ENCODE measurements around the gene VWA8.

GRCh38 chr13:41802684-41803444 is 158.0 kb downstream of the VWA8 start:
- TF ChIP-seq CTCF (IDR thresholded peaks at IDR 0.05) (no peak), POLR2AphosphoS5 (IDR thresholded peaks at IDR 0.05) (no peak)

Measured in breast epithelium (tissue), 3 donors.